Measurements from ENCODE around the gene SGO2.
"Not testable (repeated sequence)": the region's sequence is repeated elsewhere in the genome, so short reads cannot be mapped to it uniquely, and the experiment has no call there.

The SGO2 gene

GRCh38 chr2:200599206-200599605 lies 73.2 kb downstream of the SGO2 start:
- no peak for DNase-seq

- peak; percentile 9 for DNase-seq
Measured at GRCh38 chr2:200600549-200601225, 74.7 kb downstream of the SGO2 start.

GRCh38 chr2:200602584-200602983 lies 76.6 kb downstream of the SGO2 start:
- no peak for DNase-seq

DNA sequence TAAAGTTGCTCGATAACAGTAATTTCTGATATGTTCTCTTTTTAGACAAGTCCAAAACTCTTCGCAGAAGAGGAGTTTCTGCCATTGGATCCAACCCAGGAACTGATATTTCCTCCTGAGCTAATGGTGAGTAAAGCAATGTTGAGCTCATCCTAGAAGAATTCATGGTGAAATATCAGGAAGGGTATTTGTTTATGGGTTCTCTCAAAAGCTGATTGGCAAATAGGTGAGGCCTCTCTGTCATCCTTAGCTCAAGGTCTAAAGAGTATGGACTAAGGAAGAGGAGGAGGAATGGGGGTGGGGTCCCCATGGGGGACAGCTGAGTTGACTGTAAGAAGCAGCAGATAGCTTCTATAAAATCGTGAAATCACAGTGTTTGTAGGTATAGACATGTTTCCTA lies 78.0 kb downstream of the SGO2 start:
- DNase-seq, result no peak

- peak; percentile 57 for DNase-seq
Measured at GRCh38 chr2:200604571-200605255, 78.7 kb downstream of the SGO2 start.

DNA sequence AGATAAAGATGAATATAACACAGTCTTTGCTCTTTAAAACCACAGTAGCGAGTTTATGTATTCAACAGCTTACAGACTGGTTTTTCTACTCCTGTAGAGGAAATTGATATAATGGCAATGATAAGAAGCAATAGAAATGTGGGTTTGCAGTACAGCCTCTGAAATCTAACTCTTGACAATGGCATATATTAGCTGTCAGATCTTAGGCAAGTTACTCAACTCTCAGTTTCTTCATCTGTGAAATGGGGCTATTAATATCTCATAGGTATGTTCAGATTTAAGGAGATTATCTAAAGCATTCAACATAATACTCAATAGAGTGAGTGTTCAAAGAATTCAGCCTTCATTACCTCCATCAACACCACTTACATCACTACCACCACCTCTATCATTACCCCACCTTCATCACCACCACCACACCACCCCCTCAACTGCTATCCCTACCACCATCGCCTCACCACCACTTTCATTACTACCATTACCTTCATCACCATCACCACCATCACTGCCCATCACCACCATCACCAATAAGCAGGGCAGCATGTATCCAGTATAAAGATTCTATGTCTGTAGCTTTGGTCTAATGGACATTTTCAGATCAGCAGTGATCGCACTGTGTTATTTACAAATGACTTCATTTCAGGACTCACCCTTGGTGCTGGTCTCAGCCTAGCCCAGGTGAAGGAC lies 82.5 kb downstream of the SGO2 start:
- no peak for DNase-seq

DNA sequence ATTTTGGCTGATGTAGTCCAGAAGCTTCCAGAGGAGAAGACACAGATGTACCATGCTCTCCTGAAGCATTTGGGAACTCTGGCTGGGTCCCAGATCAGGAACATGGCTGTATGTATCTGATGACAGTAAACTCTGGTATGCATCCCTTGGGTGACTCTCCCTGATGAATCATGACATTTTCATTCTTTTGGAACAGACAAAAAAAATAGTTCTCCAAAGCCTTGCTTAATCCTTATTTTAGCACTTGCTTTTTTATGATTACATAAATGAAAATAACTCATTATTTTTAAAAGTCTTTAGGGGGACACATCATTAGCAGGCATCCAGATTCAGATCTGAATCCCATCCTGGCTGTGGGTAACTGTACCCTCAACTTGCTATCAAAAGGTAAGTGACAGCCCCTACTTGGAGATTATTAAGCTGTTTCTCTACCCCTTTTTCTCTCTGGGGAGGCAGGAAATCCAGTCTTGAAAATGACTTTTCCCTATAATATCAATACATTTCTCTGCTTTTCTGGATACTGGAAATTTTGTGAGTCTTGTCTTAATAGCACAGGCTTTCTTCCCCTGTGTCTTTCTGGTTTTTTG lies 83.1 kb downstream of the SGO2 start:
- DNase-seq, result no peak

- DNase-seq, result not testable (repeated sequence)
Measured at GRCh38 chr2:200610217-200610616, 84.2 kb downstream of the SGO2 start.

GRCh38 chr2:200613692-200614091 lies 87.7 kb downstream of the SGO2 start:
- DNase-seq, result no peak

GRCh38 chr2:200614249-200614648 lies 88.2 kb downstream of the SGO2 start:
- DNase-seq, result no peak

DNA sequence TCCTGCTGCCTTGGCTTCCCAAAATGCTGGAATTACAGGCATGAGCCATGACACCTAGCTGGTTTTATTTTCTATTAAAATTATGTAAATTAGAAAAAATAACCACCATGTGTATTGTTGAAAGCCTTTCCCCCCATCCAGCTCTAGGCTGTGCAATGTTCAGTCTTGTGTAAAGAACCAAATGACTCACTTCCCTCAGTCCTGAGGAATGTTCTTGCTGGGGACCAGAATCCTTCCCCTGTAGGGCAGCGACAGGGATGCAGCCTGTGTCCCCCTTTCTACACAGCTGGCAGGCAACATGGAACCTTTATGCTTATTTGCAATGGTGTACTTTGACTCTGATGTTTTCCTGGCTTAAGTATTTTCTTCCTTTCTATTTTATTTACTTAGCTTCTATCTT lies 89.2 kb downstream of the SGO2 start:
- DNase-seq, result no peak

- no peak for DNase-seq
Measured at GRCh38 chr2:200616193-200616592, 90.2 kb downstream of the SGO2 start.

DNA sequence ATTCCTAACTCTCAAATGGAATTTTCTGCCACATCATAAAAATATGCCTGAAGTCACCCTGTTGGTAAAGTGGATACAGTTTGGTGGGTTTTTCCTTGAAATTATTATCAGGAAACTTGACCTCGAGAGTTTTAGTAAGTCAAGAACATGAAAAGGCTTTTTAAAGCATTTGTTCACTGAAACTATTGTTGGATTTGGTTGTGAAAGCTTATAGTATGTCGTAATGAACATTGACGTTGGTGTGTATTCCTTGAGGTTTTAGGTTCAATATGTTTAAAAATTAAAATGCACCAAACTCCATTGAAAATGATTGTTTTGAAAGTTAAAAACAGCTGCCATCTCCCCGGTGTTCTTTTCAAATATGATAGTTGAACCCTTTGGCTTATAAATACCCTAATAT lies 90.6 kb downstream of the SGO2 start:
- no peak for DNase-seq

DNA sequence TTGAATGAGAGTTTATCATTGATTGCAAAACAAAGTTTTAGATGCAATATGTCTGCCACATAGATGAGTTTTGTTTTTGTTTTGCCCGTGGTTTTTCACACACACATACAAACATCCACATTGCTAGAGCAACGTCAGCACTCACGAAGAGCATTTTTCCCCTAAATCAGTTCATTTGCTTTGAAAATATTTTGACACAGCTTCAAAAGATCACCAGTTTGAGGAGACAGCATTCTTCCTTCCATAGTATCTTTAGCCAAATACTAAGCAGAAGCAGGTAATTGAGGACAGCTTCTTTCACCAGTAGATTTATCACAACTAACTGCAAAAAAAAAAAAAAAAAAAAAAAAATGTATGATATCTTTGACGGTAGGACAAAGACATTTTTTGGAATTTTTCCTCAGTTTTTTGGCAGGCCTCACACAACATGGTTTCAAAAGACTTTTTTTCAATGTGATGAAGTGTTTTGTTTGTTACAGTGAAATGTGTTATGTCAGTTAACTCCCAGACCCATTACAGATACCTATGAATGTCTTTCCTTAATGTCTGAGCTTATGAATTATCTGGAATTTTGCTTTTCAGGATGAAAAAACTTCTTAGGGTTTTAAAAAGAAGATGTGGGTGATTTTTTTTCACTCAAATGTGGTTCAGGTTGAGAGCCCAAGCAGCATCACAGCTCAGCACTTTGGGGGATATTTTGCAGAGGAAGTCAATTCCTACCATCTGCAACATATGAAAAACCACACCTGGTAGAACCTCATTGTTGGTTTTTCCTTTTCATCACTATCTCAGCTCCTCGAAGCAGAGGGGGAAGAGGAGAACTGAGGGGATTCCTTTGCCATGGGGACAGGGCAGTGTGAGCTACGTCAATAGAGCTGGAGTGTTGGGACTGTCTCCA lies 91.4 kb downstream of the SGO2 start:
- DNase-seq, result no peak

GRCh38 chr2:200618054-200618419 lies 92.0 kb downstream of the SGO2 start:
- DNase-seq, result no peak

GRCh38 chr2:200618590-200619021 lies 92.6 kb downstream of the SGO2 start:
- DNase-seq, result peak; percentile 11

DNA sequence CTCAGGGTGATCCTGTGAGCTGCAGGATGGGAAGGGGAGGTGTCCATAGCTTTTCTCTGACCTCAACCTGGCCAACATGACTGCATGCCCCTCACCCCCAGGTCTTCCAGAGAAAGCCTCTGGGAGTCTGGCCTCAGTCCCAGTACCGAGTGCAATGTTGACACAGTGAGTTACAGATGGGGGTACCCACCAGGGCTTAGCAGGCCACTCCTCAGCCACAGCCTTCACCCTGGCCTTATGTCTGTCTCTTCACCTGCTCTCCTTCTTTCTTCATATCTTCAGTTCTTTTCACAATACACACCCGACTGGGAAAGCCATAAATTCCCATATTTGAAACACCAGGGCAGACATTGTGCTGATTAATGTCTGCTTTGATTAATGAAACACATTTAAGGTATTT lies 93.3 kb downstream of the SGO2 start:
- DNase-seq, result no peak

GRCh38 chr2:200620606-200621390 lies 94.8 kb downstream of the SGO2 start:
- no peak for DNase-seq

DNA sequence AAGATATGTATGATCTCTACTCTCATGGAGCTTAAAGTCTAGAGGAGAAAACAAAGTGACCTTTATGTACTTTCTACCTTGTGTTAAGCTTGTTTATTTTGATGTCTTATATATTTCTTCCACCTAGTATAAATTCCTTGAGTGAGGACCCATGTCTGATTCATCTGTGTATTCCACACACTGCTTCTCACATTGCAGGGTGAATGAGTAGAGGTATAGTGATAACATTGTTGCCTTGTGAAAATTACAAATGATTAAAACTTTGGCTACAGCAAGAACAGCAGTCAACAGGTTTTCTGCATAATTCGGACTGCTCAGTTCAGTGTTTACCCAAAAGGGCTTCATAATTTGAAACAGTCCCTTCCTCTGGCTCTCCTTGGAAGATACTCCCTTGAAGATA lies 96.1 kb downstream of the SGO2 start:
- no peak for DNase-seq

DNA sequence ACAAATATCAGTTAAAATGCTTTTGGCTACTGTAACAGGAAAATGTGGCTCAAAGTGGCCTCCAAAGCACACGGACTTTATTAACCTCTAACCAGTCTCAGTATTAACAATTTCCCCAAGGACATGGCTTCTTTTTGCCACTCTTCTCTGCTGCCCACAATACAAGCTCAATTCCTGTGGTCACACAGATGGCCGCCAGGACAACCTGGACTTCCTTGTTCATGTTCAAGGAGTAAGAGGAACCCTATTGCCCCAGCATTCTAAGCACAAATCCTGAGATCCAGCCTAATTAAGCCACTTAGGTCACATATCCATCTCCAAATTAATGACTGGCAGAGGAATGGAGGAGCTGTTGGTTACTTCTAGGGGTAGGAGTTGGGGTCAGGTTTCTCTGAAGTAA lies 98.0 kb downstream of the SGO2 start:
- no peak for DNase-seq

DNA sequence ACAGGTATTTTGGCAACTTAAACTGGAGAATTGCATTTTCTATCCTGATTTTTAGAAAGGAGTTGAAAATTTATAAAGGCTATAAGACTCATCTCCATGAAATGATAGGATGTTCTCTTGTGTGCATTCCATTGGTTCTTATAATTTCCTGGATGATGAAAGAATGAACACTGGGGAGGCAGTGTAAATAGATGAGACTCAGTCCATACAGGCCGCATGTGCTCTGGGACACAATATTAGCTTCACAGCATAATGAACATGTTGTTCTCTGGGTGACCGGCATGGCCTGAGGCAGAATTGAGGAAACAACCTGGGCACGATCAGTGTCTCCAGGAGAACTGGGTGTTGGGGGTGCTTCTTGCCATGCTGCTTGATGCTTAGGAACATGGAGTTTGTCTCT lies 98.7 kb downstream of the SGO2 start:
- no peak for DNase-seq

DNA sequence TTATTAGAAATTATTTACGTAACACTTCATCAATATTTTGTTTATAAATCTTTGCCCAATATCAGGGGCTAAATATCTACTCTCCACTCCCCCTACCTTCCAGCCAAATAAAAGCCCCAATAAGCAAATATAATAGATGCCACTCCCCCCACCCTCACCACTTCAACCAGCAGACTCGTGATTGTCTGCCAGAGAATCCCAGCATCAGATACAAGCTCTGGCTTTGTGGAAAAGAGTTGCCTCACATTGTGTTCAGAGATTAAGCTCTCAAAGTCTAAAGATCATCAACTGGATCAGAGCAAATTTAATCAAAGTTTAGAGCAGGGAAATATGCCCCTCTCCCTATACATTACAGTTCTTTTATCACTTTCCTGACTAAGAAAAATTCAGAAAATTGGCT lies 99.3 kb downstream of the SGO2 start:
- DNase-seq, result no peak
